ENCODE results near the gene KCNMA1.

DNA sequence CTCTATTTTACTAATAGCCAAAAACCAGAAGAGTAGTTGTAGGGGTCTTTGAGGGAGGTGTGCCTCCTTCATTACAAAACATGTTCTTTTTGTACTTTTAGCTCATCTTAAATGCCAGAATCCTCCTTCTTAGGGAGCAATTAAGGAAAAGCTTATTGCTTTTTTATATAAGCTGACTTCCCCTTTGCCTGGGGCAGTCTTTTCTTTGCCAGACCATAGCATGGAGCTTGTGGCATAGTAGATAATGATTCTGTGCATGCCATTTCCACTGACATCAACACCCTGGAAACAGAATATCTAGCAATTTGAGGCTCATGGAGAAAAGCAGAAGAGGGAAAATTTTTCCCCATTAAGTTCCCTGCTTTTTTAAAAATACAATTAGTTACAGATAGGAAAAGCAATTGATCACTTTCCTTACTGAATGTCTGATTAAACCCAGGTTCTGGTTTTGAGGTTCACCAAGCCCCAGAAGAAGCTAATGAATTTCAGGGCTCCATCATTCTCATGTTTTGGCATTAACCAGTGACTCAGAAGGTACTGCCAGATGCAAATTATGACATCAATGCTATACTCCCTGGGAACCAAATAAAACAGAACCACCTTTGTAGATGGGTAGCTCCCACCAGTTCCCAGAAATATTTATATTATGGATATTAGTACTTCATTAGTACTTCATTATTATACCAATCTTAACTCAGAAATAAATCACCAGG, 410.6 kb downstream of the KCNMA1 start:
- TF ChIP-seq YY1 (IDR thresholded peaks at IDR 0.05; ENCODE audit: insufficient read depth, insufficient read length) (no peak), SUZ12 (IDR thresholded peaks at IDR 0.05; ENCODE audit: extremely low read depth, insufficient read depth, insufficient read length) (no peak)

Measured in NT2/D1 (cell line).